Activated T-cell treated with anti-CD3 and anti-CD28 coated beads, Interleukin-2, amount 50 U/mL, for 24 hours (primary cell): ENCODE results near the gene CLCN4.
A peak's percentile ranks its signal among the peaks of the same experiment; 100 is the strongest.

Source experiments
- DNase-seq: peaks from one replicate; pipeline ENCODE4 v3.0.0-alpha.2; 2020
- H3K27ac Mint-ChIP-seq: 2 replicates; pipeline ENCODE4 v1.8.0; 2020; ENCODE audit warnings: mild to moderate bottlenecking, mixed read lengths
- H3K27me3 Mint-ChIP-seq: 2 replicates; pipeline ENCODE4 v1.8.0; 2020; ENCODE audit warnings: mixed read lengths
- H3K36me3 Mint-ChIP-seq: 2 replicates; pipeline ENCODE4 v1.8.0; 2020; ENCODE audit warnings: low read depth, mixed read lengths
- H3K4me1 Mint-ChIP-seq: 2 replicates; pipeline ENCODE4 v1.8.0; 2020; ENCODE audit warnings: low read depth, mixed read lengths
- H3K4me3 Mint-ChIP-seq: 2 replicates; pipeline ENCODE4 v1.8.0; 2020; ENCODE audit warnings: mild to moderate bottlenecking, moderate library complexity, mixed read lengths
- H3K9me3 Mint-ChIP-seq: 2 replicates; pipeline ENCODE4 v1.8.0; 2020; ENCODE audit warnings: mixed read lengths

Gene CLCN4

DNA sequence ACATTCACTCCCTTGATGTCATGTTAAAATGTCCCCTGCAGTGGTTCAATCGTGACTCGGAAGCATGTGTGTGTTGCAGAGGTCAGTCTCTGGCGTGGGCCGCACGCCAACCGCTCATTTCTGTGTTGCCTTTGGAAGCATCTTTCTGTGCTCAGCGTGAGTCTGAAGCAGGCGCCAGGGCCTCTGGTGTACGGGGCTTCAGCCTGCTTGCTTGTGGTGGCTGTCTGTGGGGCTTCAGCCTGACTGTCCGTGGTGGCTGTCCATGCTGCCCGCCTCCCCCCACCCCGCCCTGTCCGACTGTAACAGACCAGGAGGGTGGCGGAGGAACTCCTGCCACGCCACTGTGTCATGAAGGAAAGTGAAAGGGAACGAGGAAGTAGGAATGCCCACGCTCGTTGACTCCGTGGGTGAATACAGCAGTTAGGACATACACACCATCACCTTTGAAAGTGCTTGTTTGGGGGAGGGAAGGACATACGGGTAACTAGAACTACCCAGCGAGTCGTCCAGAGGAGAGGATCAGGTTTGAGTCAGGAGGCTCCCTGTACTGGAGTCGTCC, 14.7 kb upstream of the CLCN4 start:
- Mint-ChIP-seq H3K4me1 (no peaks in the 10 kb centered on the region), H3K27ac (no peak overlapping the region), H3K27me3 (no peaks in the 10 kb centered on the region), H3K9me3 (no peaks in the 10 kb centered on the region), H3K36me3 (peaks cover 25% of the 10 kb centered on the region), H3K4me3 (no peak overlapping the region)
- DNase-seq, result no peak

DNA sequence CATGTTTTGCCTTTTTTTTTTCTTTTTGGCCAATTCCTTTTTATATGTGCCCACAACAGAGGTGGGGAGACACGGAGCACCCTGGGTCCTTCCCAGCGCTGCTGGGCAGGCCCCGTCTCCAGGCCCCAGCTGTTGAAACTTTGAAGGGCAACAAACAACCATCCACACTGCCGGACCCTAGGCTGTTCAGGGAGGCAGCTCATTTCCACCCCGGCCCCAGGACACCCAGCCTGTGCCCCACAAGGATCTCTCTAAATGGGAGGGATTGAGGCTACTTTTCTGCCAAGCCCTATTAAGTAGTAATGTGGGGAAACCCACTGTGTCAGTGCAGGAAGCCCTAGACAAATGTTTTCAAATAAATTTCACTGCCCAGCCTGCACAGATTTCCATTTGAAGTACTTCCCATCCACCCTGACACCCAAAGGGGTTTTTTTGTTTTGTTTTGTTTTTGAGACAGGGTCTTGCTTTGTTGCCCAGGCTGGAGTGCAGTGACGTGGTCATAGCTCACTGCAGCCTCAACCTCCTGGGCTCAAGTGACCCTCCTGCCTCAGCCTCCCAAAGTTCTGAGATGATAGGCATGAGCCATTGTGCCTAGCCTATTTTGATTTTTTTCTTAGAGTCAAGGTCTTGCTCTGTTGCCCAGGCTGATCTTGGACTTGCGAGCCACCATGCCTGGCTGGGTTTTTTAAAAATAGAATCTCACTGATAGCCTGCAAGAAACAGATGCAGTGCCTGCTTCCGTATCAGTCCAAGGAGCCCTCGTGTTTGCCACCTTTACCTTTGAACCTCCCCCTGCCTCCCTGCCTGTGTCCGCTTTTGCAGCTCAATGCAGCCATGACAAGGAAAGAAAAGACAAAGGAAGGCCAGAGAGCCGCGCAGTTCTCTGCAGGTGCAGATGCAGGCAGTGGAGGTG, 13.4 kb upstream of the CLCN4 start:
- no peaks in the 10 kb centered on the region for H3K27me3 Mint-ChIP-seq
- peaks cover 21% of the 10 kb centered on the region for H3K36me3 Mint-ChIP-seq
- no peak overlapping the region for H3K4me3 Mint-ChIP-seq
- H3K27ac Mint-ChIP-seq, result peak overlapping the region; percentile 20
- no peaks in the 10 kb centered on the region for H3K9me3 Mint-ChIP-seq
- no peak for DNase-seq
- no peaks in the 10 kb centered on the region for H3K4me1 Mint-ChIP-seq

GRCh38 chrX:10146346-10146745, 10.4 kb upstream of the CLCN4 start:
- peaks cover 7% of the 10 kb centered on the region for H3K27me3 Mint-ChIP-seq
- DNase-seq, result no peak
- H3K4me3 Mint-ChIP-seq, result no peak overlapping the region
- no peak overlapping the region for H3K27ac Mint-ChIP-seq
- H3K9me3 Mint-ChIP-seq, result no peaks in the 10 kb centered on the region
- H3K36me3 Mint-ChIP-seq, result peaks cover 11% of the 10 kb centered on the region
- no peaks in the 10 kb centered on the region for H3K4me1 Mint-ChIP-seq

GRCh38 chrX:10152086-10152485, 4.7 kb upstream of the CLCN4 start:
- no peak overlapping the region for H3K4me3 Mint-ChIP-seq
- H3K9me3 Mint-ChIP-seq, result no peaks in the 10 kb centered on the region
- DNase-seq, result no peak
- no peak overlapping the region for H3K27ac Mint-ChIP-seq
- peaks cover 2% of the 10 kb centered on the region for H3K4me1 Mint-ChIP-seq
- H3K36me3 Mint-ChIP-seq, result no peaks in the 10 kb centered on the region
- H3K27me3 Mint-ChIP-seq, result peaks cover 58% of the 10 kb centered on the region

DNA sequence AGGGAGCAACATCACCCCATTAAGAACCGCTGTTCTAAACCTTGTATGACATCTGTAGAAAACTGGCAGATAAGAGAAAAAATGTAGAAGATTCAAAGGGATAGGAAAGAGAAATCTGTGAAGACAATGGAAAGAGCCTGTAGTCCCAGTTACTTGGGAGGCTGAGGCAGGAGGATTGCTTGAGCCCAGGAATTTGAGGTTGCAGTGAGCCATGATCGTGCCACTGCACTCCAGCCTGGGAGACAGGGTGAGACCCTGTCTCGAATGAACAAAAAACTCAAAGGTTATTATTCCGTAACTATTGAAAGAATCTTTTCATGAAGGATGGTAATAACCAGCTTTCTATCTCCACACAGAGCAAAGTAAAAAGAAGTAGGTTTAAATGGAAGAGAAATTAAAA, 1.6 kb upstream of the CLCN4 start:
- Mint-ChIP-seq H3K4me3 (no peak overlapping the region), H3K36me3 (no peaks in the 10 kb centered on the region), H3K27me3 (peaks cover 81% of the 10 kb centered on the region), H3K4me1 (peaks cover 6% of the 10 kb centered on the region), H3K27ac (no peak overlapping the region), H3K9me3 (no peaks in the 10 kb centered on the region)
- DNase-seq, result no peak

DNA sequence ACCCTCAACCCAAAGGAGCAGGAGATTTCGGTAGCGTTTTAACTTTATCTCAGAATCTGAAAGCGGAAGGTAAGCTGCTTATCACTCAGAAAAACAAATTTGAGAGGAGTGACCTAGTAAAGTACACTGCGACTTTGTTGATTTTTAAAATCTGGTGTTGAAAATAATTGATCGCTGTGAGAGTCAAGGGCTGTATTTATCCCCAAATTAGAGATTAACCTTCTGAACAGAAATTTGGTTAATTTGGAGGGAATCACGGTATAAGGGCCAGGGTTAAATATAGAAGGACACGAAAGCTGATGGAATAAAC, 212 bp downstream of the CLCN4 start:
- H3K9me3 Mint-ChIP-seq, result no peaks in the 10 kb centered on the region
- H3K36me3 Mint-ChIP-seq, result no peaks in the 10 kb centered on the region
- no peak overlapping the region for H3K27ac Mint-ChIP-seq
- H3K4me1 Mint-ChIP-seq, result peaks cover 6% of the 10 kb centered on the region
- no peak for DNase-seq
- no peak overlapping the region for H3K4me3 Mint-ChIP-seq
- H3K27me3 Mint-ChIP-seq, result peaks cover 89% of the 10 kb centered on the region

- no peaks in the 10 kb centered on the region for H3K9me3 Mint-ChIP-seq
- peaks cover 88% of the 10 kb centered on the region for H3K27me3 Mint-ChIP-seq
- H3K4me3 Mint-ChIP-seq, result no peak overlapping the region
- no peak for DNase-seq
- H3K4me1 Mint-ChIP-seq, result peaks cover 6% of the 10 kb centered on the region
- no peak overlapping the region for H3K27ac Mint-ChIP-seq
- H3K36me3 Mint-ChIP-seq, result no peaks in the 10 kb centered on the region
Observed at GRCh38 chrX:10157543-10157942, 768 bp downstream of the CLCN4 start.

DNA sequence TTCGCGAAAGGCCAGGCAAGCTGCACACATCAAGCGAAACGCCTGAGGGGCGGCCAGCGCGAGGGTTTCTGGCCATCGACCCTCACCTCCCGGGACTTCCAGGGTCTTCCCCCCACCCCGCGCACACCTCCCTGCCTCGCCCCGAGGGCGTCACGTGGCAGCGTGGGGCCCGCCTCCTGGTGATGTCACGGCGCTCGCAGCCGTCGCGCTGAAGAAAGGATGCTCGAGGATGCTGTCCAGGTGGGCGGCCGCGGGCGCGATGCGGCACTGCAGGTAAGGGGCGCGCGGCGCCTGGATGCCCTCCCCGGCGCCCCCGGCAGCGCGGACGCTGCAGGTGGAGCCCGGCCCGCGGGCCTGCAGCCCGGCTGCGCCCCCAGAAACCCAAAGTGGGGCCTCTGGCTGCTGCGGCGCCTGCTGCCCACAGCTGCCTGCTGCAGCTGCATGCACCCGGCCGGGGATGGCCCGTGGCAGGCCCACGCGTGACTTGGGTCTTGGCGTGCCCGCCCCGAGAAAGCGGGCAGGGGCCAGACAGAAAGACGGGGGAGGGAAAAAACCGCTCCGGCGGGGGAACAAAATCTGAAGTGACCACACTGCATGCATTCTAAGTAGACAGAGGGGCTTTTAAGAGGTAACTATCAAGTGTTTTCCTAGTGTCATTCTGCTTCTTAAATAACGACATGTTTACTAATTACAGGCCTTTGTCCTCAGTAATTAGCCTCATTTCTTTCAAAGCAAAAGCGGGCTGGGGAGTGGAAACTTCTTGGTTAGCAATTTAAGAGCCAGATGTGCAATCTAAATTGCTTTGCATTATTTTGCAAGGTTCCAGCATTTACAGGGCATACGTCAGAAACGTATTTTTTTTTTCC, 1.7 kb downstream of the CLCN4 start:
- no peak overlapping the region for H3K27ac Mint-ChIP-seq
- H3K36me3 Mint-ChIP-seq, result no peaks in the 10 kb centered on the region
- peaks cover 86% of the 10 kb centered on the region for H3K27me3 Mint-ChIP-seq
- no peaks in the 10 kb centered on the region for H3K9me3 Mint-ChIP-seq
- DNase-seq, result no peak
- peaks cover 6% of the 10 kb centered on the region for H3K4me1 Mint-ChIP-seq
- H3K4me3 Mint-ChIP-seq, result no peak overlapping the region

DNA sequence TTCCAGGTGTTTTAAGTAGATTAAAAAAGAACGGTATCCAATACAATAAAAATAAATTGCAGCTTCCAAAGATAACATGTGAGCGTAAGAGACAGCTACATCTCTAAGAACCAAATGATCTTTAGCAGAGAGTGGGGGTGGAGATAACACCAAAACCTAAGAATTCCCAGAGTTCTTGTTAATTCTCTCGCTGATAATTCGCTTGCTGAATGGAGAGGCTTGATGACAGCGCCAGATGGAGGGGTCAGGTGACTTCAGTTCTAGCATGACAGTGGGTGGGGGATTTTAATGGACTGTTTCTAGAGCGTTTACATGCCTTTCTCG, 2.3 kb downstream of the CLCN4 start:
- Mint-ChIP-seq H3K27me3 (peaks cover 86% of the 10 kb centered on the region), H3K36me3 (no peaks in the 10 kb centered on the region), H3K4me3 (no peak overlapping the region), H3K4me1 (peaks cover 6% of the 10 kb centered on the region), H3K9me3 (no peaks in the 10 kb centered on the region), H3K27ac (no peak overlapping the region)
- DNase-seq, result no peak

DNA sequence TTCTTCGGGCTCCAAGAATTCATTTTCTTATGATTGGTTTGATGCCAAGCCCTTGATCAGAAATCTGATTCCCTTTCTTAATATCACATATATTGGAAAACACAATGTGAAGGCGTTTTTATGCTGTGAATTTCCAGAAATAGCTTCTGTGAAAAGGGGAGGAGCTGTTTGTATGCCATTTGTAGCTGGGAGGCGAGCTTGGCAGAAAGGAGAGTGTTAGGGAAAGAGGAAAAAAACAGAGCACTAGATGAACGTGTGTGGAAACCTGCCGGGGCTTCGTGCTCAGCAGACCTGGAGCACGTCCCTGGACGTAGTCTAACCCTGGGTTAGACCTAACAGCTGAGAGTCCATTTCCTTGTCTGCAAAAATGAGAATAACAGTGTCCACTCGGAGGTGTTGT, 3.4 kb downstream of the CLCN4 start:
- no peaks in the 10 kb centered on the region for H3K9me3 Mint-ChIP-seq
- H3K36me3 Mint-ChIP-seq, result no peaks in the 10 kb centered on the region
- H3K27me3 Mint-ChIP-seq, result peaks cover 87% of the 10 kb centered on the region
- H3K4me1 Mint-ChIP-seq, result peaks cover 6% of the 10 kb centered on the region
- H3K4me3 Mint-ChIP-seq, result no peak overlapping the region
- no peak overlapping the region for H3K27ac Mint-ChIP-seq
- no peak for DNase-seq

DNA sequence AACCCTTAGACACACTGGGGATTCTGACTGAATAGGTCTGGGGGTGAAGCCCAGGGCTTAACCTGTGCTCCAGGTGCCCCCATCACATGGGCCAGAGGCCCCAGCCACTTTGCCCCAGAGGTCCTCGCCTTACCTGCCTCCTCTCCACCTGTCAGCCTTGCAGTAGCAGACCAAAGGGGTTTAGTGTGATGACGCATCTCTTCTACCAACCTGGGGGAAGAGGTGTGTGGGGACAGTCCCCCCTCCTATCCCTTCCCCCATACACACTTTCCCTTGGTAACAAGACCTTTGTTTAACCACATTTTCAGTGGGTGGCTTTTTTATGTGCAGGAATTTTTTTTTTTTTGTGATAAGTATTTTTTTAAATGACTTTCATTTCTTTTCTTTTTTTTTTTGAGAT, 6.3 kb downstream of the CLCN4 start:
- Mint-ChIP-seq H3K4me1 (peaks cover 14% of the 10 kb centered on the region), H3K9me3 (no peaks in the 10 kb centered on the region), H3K27me3 (peaks cover 66% of the 10 kb centered on the region), H3K36me3 (no peaks in the 10 kb centered on the region), H3K4me3 (no peak overlapping the region), H3K27ac (no peak overlapping the region)
- DNase-seq, result no peak

DNA sequence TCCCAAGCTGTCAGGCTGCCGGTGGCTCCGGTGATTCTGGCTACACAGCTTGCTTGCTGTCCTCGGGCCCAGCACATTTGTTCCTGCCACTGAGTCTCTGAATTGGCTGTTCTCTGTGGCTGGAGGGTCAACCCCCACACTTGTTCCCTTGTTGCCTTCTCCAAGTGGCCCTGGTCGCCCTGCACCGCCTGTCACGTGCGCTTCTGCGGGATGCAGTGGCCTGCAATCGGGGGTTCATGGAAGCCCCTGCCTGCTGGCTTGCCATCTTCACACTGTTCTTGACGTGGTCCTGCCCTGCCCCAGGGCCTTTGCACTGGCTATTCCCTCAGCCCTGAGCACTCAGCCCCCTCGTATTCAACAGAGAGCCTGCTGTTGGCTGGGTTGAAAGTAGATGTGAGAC, 8.1 kb downstream of the CLCN4 start:
- H3K27me3 Mint-ChIP-seq, result peaks cover 62% of the 10 kb centered on the region

DNA sequence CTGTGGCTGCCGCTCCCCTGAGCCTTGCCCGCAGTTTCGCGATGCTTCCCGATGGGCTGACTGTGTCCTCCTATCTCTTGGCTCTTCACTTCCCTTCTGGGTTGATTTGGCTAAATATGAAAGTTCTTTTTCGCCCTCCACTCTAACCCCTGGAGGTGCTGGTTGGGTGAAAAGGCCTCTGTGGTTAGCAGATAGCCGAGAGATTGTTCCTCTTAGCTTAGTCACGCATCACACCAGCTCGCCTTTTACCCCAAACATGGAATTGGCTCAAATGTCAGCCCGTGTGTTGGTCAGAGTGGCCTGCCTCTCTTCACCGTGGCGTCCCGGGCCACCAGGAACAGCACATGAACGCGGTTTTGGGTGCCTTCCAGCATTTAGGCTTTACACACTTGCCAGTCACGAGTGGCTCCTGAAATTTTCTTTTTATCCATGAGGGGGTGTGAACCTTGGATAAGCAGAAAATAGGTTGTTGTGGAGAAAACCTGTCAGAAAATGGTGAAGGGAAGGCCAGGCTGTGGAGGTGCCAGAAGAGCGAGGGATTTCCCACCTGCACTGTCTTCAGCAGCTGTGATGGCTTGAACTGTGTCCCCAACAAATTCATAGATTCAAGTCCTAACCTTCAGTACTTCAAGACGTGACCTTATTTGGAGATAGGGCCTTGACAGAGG, 8.9 kb downstream of the CLCN4 start:
- no peaks in the 10 kb centered on the region for H3K36me3 Mint-ChIP-seq

More for the DNA sequence above, 8.1 kb downstream of the CLCN4 start:
- Mint-ChIP-seq H3K4me3 (no peak overlapping the region), H3K9me3 (no peaks in the 10 kb centered on the region), H3K36me3 (no peaks in the 10 kb centered on the region), H3K4me1 (peaks cover 12% of the 10 kb centered on the region), H3K27ac (no peak overlapping the region)
- no peak for DNase-seq

GRCh38 chrX:10166248-10166716, 9.5 kb downstream of the CLCN4 start:
- Mint-ChIP-seq H3K9me3 (no peaks in the 10 kb centered on the region), H3K27ac (no peak overlapping the region), H3K4me3 (no peak overlapping the region), H3K4me1 (peaks cover 12% of the 10 kb centered on the region), H3K27me3 (peaks cover 48% of the 10 kb centered on the region), H3K36me3 (no peaks in the 10 kb centered on the region)
- no peak for DNase-seq

More for the DNA sequence above, 8.9 kb downstream of the CLCN4 start:
- H3K4me1 Mint-ChIP-seq, result peaks cover 12% of the 10 kb centered on the region
- H3K27me3 Mint-ChIP-seq, result peaks cover 54% of the 10 kb centered on the region
- H3K4me3 Mint-ChIP-seq, result no peak overlapping the region
- H3K9me3 Mint-ChIP-seq, result no peaks in the 10 kb centered on the region
- no peak for DNase-seq
- no peak overlapping the region for H3K27ac Mint-ChIP-seq
